ENCODE measurements around the gene RBM15B. TPM values are rescaled to one million over a fixed set of nuclear protein-coding genes. Genes with fewer than 3 reads are reported as not detected.

RBM15B gene
- total RNA-seq, 2 experiments from 2014 or later = 34.2 to 37.4 TPM

- Histone ChIP-seq H3K36me3 (ENCODE audit: insufficient read depth, low read length) (peaks cover 93% of the 10 kb centered on the region), H2AFZ (ENCODE audit: low read length) (no peak overlapping the region), H3K9me2 (ENCODE audit: insufficient read depth, low read length) (no peaks in the 10 kb centered on the region), H3K4me2 (ENCODE audit: low read length) (no peak overlapping the region), H4K20me1 (ENCODE audit: insufficient read depth, low read length) (peaks cover 28% of the 10 kb centered on the region), H3K79me2 (ENCODE audit: insufficient read depth, low read depth, low read length) (peaks cover 28% of the 10 kb centered on the region), H3K4me1 (ENCODE audit: insufficient read depth, low read length, poor library complexity, severe bottlenecking) (peaks cover 24% of the 10 kb centered on the region), H3K4me3 (ENCODE audit: low read depth, low read length, poor library complexity, severe bottlenecking) (no peak overlapping the region), H3K9me3 (ENCODE audit: low read length) (no peaks in the 10 kb centered on the region), H3K27ac (ENCODE audit: low read depth, low read length, poor library complexity, severe bottlenecking) (no peak overlapping the region)
- intact Hi-C loops (cut with micrococcal nuclease; ENCODE audit: unreplicated experiment) = no loop called here
- no TSS peak for BruUV-seq (replicated peaks)
- DNase-seq (ENCODE audit: low spot score) = no peak
- ChIA-PET CTCF (ENCODE audit: unreplicated experiment) (no interaction called here), POLR2A (interaction anchor here (0.6 to 0.7 kb wide), 3 partner anchors 9 to 17 kb away, joined by 3 to 4 read pairs (median 3); no protein-coding TSS in a partner anchor)
- TF ChIP-seq EZH2phosphoT487 (IDR thresholded peaks at IDR 0.05; ENCODE audit: borderline replicate concordance, low read depth, low read length) (no peak), CTCF (conservative IDR thresholded peaks at IDR 0.05; ENCODE audit: low read length) (no peak)
Observed at GRCh38 chr3:51398595-51399310, 7.7 kb downstream of the RBM15B start.

GRCh38 chr3:51400166-51400565, 9.1 kb downstream of the RBM15B start:
- no peak for DNase-seq (ENCODE audit: low spot score)
- CTCF ChIA-PET (ENCODE audit: unreplicated experiment) = no interaction called here
- TF ChIP-seq CTCF (conservative IDR thresholded peaks at IDR 0.05; ENCODE audit: low read length) (no peak), EZH2phosphoT487 (IDR thresholded peaks at IDR 0.05; ENCODE audit: borderline replicate concordance, low read depth, low read length) (no peak)
- Histone ChIP-seq H3K4me3 (ENCODE audit: low read depth, low read length, poor library complexity, severe bottlenecking) (no peak overlapping the region), H3K9me2 (ENCODE audit: insufficient read depth, low read length) (no peaks in the 10 kb centered on the region), H3K4me1 (ENCODE audit: insufficient read depth, low read length, poor library complexity, severe bottlenecking) (peaks cover 10% of the 10 kb centered on the region), H2AFZ (ENCODE audit: low read length) (no peak overlapping the region), H4K20me1 (ENCODE audit: insufficient read depth, low read length) (peaks cover 18% of the 10 kb centered on the region), H3K4me2 (ENCODE audit: low read length) (no peak overlapping the region), H3K79me2 (ENCODE audit: insufficient read depth, low read depth, low read length) (peaks cover 14% of the 10 kb centered on the region), H3K9me3 (ENCODE audit: low read length) (no peaks in the 10 kb centered on the region), H3K27ac (ENCODE audit: low read depth, low read length, poor library complexity, severe bottlenecking) (no peak overlapping the region), H3K36me3 (ENCODE audit: insufficient read depth, low read length) (peaks cover 91% of the 10 kb centered on the region)
- BruUV-seq (replicated peaks) = no TSS peak
- POLR2A ChIA-PET = no interaction called here
- intact Hi-C loops (cut with micrococcal nuclease; ENCODE audit: unreplicated experiment) = no loop called here

GRCh38 chr3:51401735-51402134, 10.7 kb downstream of the RBM15B start:
- Histone ChIP-seq H2AFZ (ENCODE audit: low read length) (no peak overlapping the region), H3K9me2 (ENCODE audit: insufficient read depth, low read length) (no peaks in the 10 kb centered on the region), H3K27ac (ENCODE audit: low read depth, low read length, poor library complexity, severe bottlenecking) (no peak overlapping the region), H3K4me1 (ENCODE audit: insufficient read depth, low read length, poor library complexity, severe bottlenecking) (no peaks in the 10 kb centered on the region), H3K79me2 (ENCODE audit: insufficient read depth, low read depth, low read length) (no peaks in the 10 kb centered on the region; the same call in 1 of the 2 replicates), H3K9me3 (ENCODE audit: low read length) (no peaks in the 10 kb centered on the region), H4K20me1 (ENCODE audit: insufficient read depth, low read length) (0 out of 2 replicates have a peak, but pooled peaks cover 3% of the 10 kb centered on the region), H3K36me3 (ENCODE audit: insufficient read depth, low read length) (peaks cover 84% of the 10 kb centered on the region), H3K4me3 (ENCODE audit: low read depth, low read length, poor library complexity, severe bottlenecking) (no peak overlapping the region), H3K4me2 (ENCODE audit: low read length) (no peak overlapping the region)
- CTCF ChIA-PET (ENCODE audit: unreplicated experiment) = interaction anchor here (0.6 kb wide), 2 partner anchors 14 to 140 kb away, joined by 3 read pairs; no protein-coding TSS in a partner anchor
- DNase-seq (ENCODE audit: low spot score) = no peak
- POLR2A ChIA-PET = no interaction called here
- BruUV-seq (replicated peaks) = no TSS peak
- no peak for TF ChIP-seq CTCF (conservative IDR thresholded peaks at IDR 0.05; ENCODE audit: low read length)
- no peak for TF ChIP-seq EZH2phosphoT487 (IDR thresholded peaks at IDR 0.05; ENCODE audit: borderline replicate concordance, low read depth, low read length)
- intact Hi-C loops (cut with micrococcal nuclease; ENCODE audit: unreplicated experiment) = no loop called here
